Measurements from ENCODE around the gene RPL39.

GRCh38 chrX:119763181-119763580 is 28.2 kb downstream of the RPL39 start:
- no peak for TF ChIP-seq CTCF (IDR thresholded peaks at IDR 0.05 in 4 of 5, conservative IDR thresholded peaks at IDR 0.05 in 1 of 5)
- no peak for TF ChIP-seq POLR2A (IDR thresholded peaks at IDR 0.05)
